GM23338 (cell line): ENCODE measurements around the gene POTEE. TPM values are rescaled to one million over a fixed set of nuclear protein-coding genes. Genes with fewer than 3 reads are reported as not detected.
A peak's percentile ranks its signal among the peaks of the same experiment; 100 is the strongest.
"Not testable (repeated sequence)": the region's sequence is repeated elsewhere in the genome, so short reads cannot be mapped to it uniquely, and the experiment has no call there.

Experiments used
- ATAC-seq: fragments of 200-7000 bp; cut with Tn5 transposase; 3 replicates; pipeline ENCODE4 v1.9.1; 2020
- DNase-seq: peaks from one replicate; pipeline ENCODE4 v3.0.0-alpha.2; 2015; ENCODE audit warnings: low spot score
- H2AFZ ChIP-seq: fragments of 200-600 bp; sonication (generic); 2 replicates; pipeline ENCODE4 v1.8.0; 2016; ENCODE audit warnings: antibody characterized with exemption, mild to moderate bottlenecking, moderate library complexity
- H3F3A ChIP-seq: fragments of 200-600 bp; sonication (generic); replicated peaks from 2 replicates; pipeline ENCODE4 v1.8.0; 2017; ENCODE audit warnings: antibody characterized with exemption, mixed run types, low read depth
- H3K27ac ChIP-seq: fragments of 200-600 bp; sonication (generic); 2 replicates; pipeline ENCODE4 v1.6.1; 2016; ENCODE audit warnings: low read depth
- H3K27me3 ChIP-seq: fragments of 200-600 bp; sonication (generic); 2 replicates; pipeline ENCODE4 v1.8.0; 2016; ENCODE audit warnings: mild to moderate bottlenecking, mixed run types, moderate library complexity; ENCODE audit not compliant: insufficient read depth
- H3K36me3 ChIP-seq: fragments of 200-600 bp; sonication (generic); 2 replicates; pipeline ENCODE4 v1.8.0; 2016; ENCODE audit warnings: mild to moderate bottlenecking; ENCODE audit not compliant: insufficient read depth
- H3K4me1 ChIP-seq: fragments of 200-600 bp; sonication (generic); 2 replicates; pipeline ENCODE4 v1.8.0; 2016; ENCODE audit warnings: mild to moderate bottlenecking, moderate library complexity; ENCODE audit not compliant: insufficient read depth
- H3K4me2 ChIP-seq: fragments of 200-600 bp; sonication (generic); 2 replicates; pipeline ENCODE4 v1.7.1; 2017; ENCODE audit warnings: mixed run types
- H3K4me3 ChIP-seq: fragments of 200-600 bp; sonication (generic); 2 replicates; pipeline ENCODE4 v1.6.1; 2016; ENCODE audit warnings: mixed run types
- H3K79me2 ChIP-seq: fragments of 200-600 bp; sonication (generic); replicated peaks from 2 replicates; pipeline ENCODE4 v1.8.0; 2017; ENCODE audit warnings: mild to moderate bottlenecking; ENCODE audit not compliant: insufficient read depth
- H3K9me2 ChIP-seq: fragments of 200-600 bp; sonication (generic); 2 replicates; pipeline ENCODE4 v1.8.0; 2017; ENCODE audit not compliant: insufficient read depth
- H4K20me1 ChIP-seq: fragments of 200-600 bp; sonication (generic); replicated peaks from 2 replicates; pipeline ENCODE4 v1.8.0; 2017; ENCODE audit warnings: mild to moderate bottlenecking; ENCODE audit not compliant: insufficient read depth
- H3K27ac Mint-ChIP-seq: 2 replicates; pipeline ENCODE4 v1.8.0; 2020; ENCODE audit warnings: inconsistent platforms, mild to moderate bottlenecking, moderate library complexity, mixed read lengths
- H3K27me3 Mint-ChIP-seq: 3 replicates; pipeline ENCODE4 v1.8.0; 2022; ENCODE audit warnings: low read depth, mild to moderate bottlenecking, moderate library complexity, mixed read lengths, inconsistent platforms; ENCODE audit not compliant: insufficient read depth, poor library complexity
- H3K36me3 Mint-ChIP-seq: 3 replicates; pipeline ENCODE4 v1.8.0; 2021; ENCODE audit warnings: low read depth, mild to moderate bottlenecking, inconsistent platforms, moderate library complexity, mixed read lengths
- H3K4me1 Mint-ChIP-seq: 3 replicates; pipeline ENCODE4 v1.8.0; 2020; ENCODE audit warnings: mild to moderate bottlenecking, inconsistent platforms, mixed read lengths
- H3K4me3 Mint-ChIP-seq: 3 replicates; pipeline ENCODE4 v1.8.0; 2021; ENCODE audit warnings: moderate library complexity, mild to moderate bottlenecking, inconsistent platforms, mixed read lengths
- H3K9me3 Mint-ChIP-seq: 3 replicates; pipeline ENCODE4 v1.8.0; 2020; ENCODE audit warnings: moderate library complexity, mild to moderate bottlenecking, inconsistent platforms, mixed read lengths
- CREB1 ChIP-seq: fragments of 250-450 bp; sonication (Bioruptor Pico); IDR thresholded peaks from 2 replicates; pipeline ENCODE4 v1.5.0; 2020; ENCODE audit warnings: low read depth, mild to moderate bottlenecking, moderate library complexity
- CTCF ChIP-seq, 2 experiments: fragments of 200-600 bp in 1 of 2; sonication (generic) in 1 of 2; conservative IDR thresholded peaks; 2 replicates each; pipeline versions ENCODE4 v1.5.1 to v1.6.1; 2016 to 2017; ENCODE audit warnings: antibody characterized with exemption in 2 of 2, low read depth in 2 of 2, mild to moderate bottlenecking in 2 of 2, moderate library complexity in 1 of 2
- EZH2phosphoT487 ChIP-seq: fragments of 200-600 bp; sonication (generic); IDR thresholded peaks from one replicate; pipeline ENCODE4 v1.8.1; 2018; ENCODE audit warnings: antibody characterized with exemption; ENCODE audit not compliant: unreplicated experiment
- JUNB ChIP-seq: IDR thresholded peaks from one replicate; pipeline ENCODE4 v1.6.1; 2016; ENCODE audit warnings: antibody characterized with exemption; ENCODE audit not compliant: unreplicated experiment
- NANOG ChIP-seq: IDR thresholded peaks from 2 replicates; pipeline ENCODE4 v1.6.1; 2016; ENCODE audit warnings: antibody characterized with exemption, borderline replicate concordance
- POLR2AphosphoS5 ChIP-seq: IDR thresholded peaks from 2 replicates; pipeline ENCODE4 v1.6.1; 2016; ENCODE audit warnings: antibody characterized with exemption, low read depth
- REST ChIP-seq: IDR thresholded peaks from one replicate; pipeline ENCODE4 v1.6.1; 2018; ENCODE audit warnings: antibody characterized with exemption; ENCODE audit not compliant: unreplicated experiment
- STAT1 ChIP-seq: IDR thresholded peaks from one replicate; pipeline ENCODE4 v1.6.1; 2016; ENCODE audit warnings: antibody characterized with exemption; ENCODE audit not compliant: unreplicated experiment
- ZNF114 ChIP-seq: fragments of 250-450 bp; sonication (Bioruptor Pico); IDR thresholded peaks from 2 replicates; pipeline ENCODE4 v1.5.0; 2020; ENCODE audit warnings: mild to moderate bottlenecking, moderate library complexity
- ZNF331 ChIP-seq: fragments of 250-450 bp; sonication (Bioruptor Pico); IDR thresholded peaks from 2 replicates; pipeline ENCODE4 v1.5.0; 2020; ENCODE audit warnings: low read depth, mild to moderate bottlenecking, moderate library complexity
- polyA plus RNA-seq: library from polyadenylated mRNA; unstranded; fragments of >200 nt; fragmentation: Nextera tagmentation; extraction: Ambion mirVana; gene quantifications from 2 replicates; pipeline ENCODE4 v1.2.1, GENCODE V29; 2016
- total RNA-seq: library from RNA; depleted of rRNA; stranded (reverse); fragments of >200 nt; shearing (Covaris generic); gene quantifications from 2 replicates; pipeline ENCODE4 v1.2.3, GENCODE V29; 2014

Gene POTEE
- total and polyA plus RNA-seq, 2 experiments from 2014 or later: 0.79 to 0.97 TPM

GRCh38 chr2:131181451-131181850 is 27.9 kb upstream of the POTEE start:
- not testable (repeated sequence) for H3K4me2 ChIP-seq, H4K20me1 ChIP-seq, H3K79me2 ChIP-seq, H3K27me3 ChIP-seq, H3K9me2 ChIP-seq, H3K27ac ChIP-seq, H3K36me3 Mint-ChIP-seq, ATAC-seq, H3K36me3 ChIP-seq, H3K4me3 Mint-ChIP-seq, H3K4me3 ChIP-seq, H3K27me3 Mint-ChIP-seq, H2AFZ ChIP-seq, H3K4me1 ChIP-seq, DNase-seq, H3F3A ChIP-seq, H3K4me1 Mint-ChIP-seq, H3K27ac Mint-ChIP-seq, H3K9me3 Mint-ChIP-seq

- H3K4me3 ChIP-seq, H4K20me1 ChIP-seq, H3K4me2 ChIP-seq, H3K4me1 Mint-ChIP-seq, H3K79me2 ChIP-seq, H3K27ac ChIP-seq, H3K9me3 Mint-ChIP-seq, H3K4me1 ChIP-seq, H3K4me3 Mint-ChIP-seq, ATAC-seq, H3F3A ChIP-seq, H3K36me3 Mint-ChIP-seq, H3K27me3 ChIP-seq, H3K36me3 ChIP-seq, H3K27me3 Mint-ChIP-seq, H3K27ac Mint-ChIP-seq, H3K9me2 ChIP-seq: not testable (repeated sequence)
- peak overlapping the region; percentile 7; the same call in 1 of the 2 replicates for H2AFZ ChIP-seq
- peak; percentile 34 for DNase-seq
Observed at GRCh38 chr2:131193421-131193820, 15.9 kb upstream of the POTEE start.

GRCh38 chr2:131196186-131196585 is 13.2 kb upstream of the POTEE start:
- not testable (repeated sequence) for H3K27me3 Mint-ChIP-seq, H4K20me1 ChIP-seq, ATAC-seq, H3K27ac ChIP-seq, H3K4me3 Mint-ChIP-seq, H3F3A ChIP-seq, H3K4me1 ChIP-seq, H3K9me3 Mint-ChIP-seq, H2AFZ ChIP-seq, DNase-seq, H3K9me2 ChIP-seq, H3K27me3 ChIP-seq, H3K4me2 ChIP-seq, H3K4me1 Mint-ChIP-seq, H3K36me3 Mint-ChIP-seq, H3K27ac Mint-ChIP-seq, H3K4me3 ChIP-seq, H3K36me3 ChIP-seq, H3K79me2 ChIP-seq

GRCh38 chr2:131201098-131201497 is 8.2 kb upstream of the POTEE start:
- H3K27ac Mint-ChIP-seq: no peak overlapping the region
- Histone ChIP-seq H3K9me2 (no peaks in the 10 kb centered on the region), H2AFZ (no peak overlapping the region), H3K27ac (no peak overlapping the region), H3K4me1 (no peaks in the 10 kb centered on the region), H3K36me3 (no peaks in the 10 kb centered on the region), H3F3A (no peaks in the 10 kb centered on the region), H4K20me1 (no peaks in the 10 kb centered on the region), H3K4me2 (no peak overlapping the region), H3K27me3 (no peaks in the 10 kb centered on the region), H3K4me3 (no peak overlapping the region), H3K79me2 (no peaks in the 10 kb centered on the region)
- H3K4me1 Mint-ChIP-seq: no peaks in the 10 kb centered on the region
- no peak for ATAC-seq
- peaks cover 1% of the 10 kb centered on the region for H3K27me3 Mint-ChIP-seq
- no peaks in the 10 kb centered on the region for H3K36me3 Mint-ChIP-seq
- no peaks in the 10 kb centered on the region for H3K9me3 Mint-ChIP-seq
- no peak overlapping the region for H3K4me3 Mint-ChIP-seq
- DNase-seq: no peak
- no peak for TF ChIP-seq ZNF331 (CRISPR knock-in tag)
- no peak for TF ChIP-seq POLR2AphosphoS5
- no peak for TF ChIP-seq EZH2phosphoT487
- TF ChIP-seq ZNF114 (CRISPR knock-in tag): no peak
- TF ChIP-seq STAT1: no peak
- TF ChIP-seq JUNB: no peak
- TF ChIP-seq REST: no peak
- TF ChIP-seq CTCF (conservative IDR thresholded peaks at IDR 0.05; ENCODE audit: low read depth in 2 of 2): no peak
- no peak for TF ChIP-seq CREB1 (CRISPR knock-in tag)
- TF ChIP-seq NANOG: no peak
